Caco-2 (cell line): ENCODE results near the gene PGC. TPM values are rescaled to one million over a fixed set of nuclear protein-coding genes. Genes with fewer than 3 reads are reported as not detected.

ENCODE experiments used
- BruUV-seq: library from RNA; stranded (reverse); fragments of 400-500 nt; replicated peaks from 2 replicates; lab custom pipeline; 2021; lab: Mats Ljungman, UMichigan
- CTCF ChIA-PET: fragments of 300-600 bp; sonication (Branson Sonifier 250); formaldehyde crosslinking; loops from one replicate; lab custom pipeline; 2022; ENCODE audit warnings: antibody characterized with exemption; lab: Charles Lee
- POLR2A ChIA-PET: fragments of 300-600 bp; sonication (Branson Sonifier 250); formaldehyde crosslinking; loops from one replicate; lab custom pipeline; 2022; ENCODE audit warnings: antibody characterized with exemption; lab: Charles Lee
- DNase-seq, 2 experiments: peaks; one replicate each; pipeline versions ENCODE4 v3.0.0 to v3.0.0-alpha.2; 2020 to 2022
- H3K27me3 ChIP-seq: replicated peaks from 2 replicates; pipeline ENCODE4 v1.6.0; 2011; ENCODE audit warnings: low read length; ENCODE audit not compliant: control insufficient read depth, insufficient read depth
- H3K36me3 ChIP-seq: 2 replicates; pipeline ENCODE4 v1.5.1; 2011; ENCODE audit warnings: low read length; ENCODE audit not compliant: control insufficient read depth, insufficient read depth
- H3K4me1 ChIP-seq: fragments of 250-450 bp; sonication (Bioruptor Pico); 2 replicates; pipeline ENCODE4 v1.5.1; 2020; ENCODE audit warnings: mild to moderate bottlenecking
- H3K4me3 ChIP-seq: 2 replicates; pipeline ENCODE4 v1.5.1; 2011; ENCODE audit warnings: low read depth, mild to moderate bottlenecking, control low read depth, low read length
- H3K9me3 ChIP-seq: fragments of 250-450 bp; sonication (Bioruptor Pico); 2 replicates; pipeline ENCODE4 v1.5.1; 2020; ENCODE audit warnings: mild to moderate bottlenecking, moderate library complexity
- H3K27ac Mint-ChIP-seq: one replicate; pipeline ENCODE4 v1.8.0; 2022; ENCODE audit warnings: mixed read lengths; ENCODE audit not compliant: unreplicated experiment
- H3K27me3 Mint-ChIP-seq: one replicate; pipeline ENCODE4 v1.8.0; 2022; ENCODE audit warnings: mixed read lengths; ENCODE audit not compliant: insufficient read depth, unreplicated experiment
- H3K36me3 Mint-ChIP-seq: one replicate; pipeline ENCODE4 v1.8.0; 2022; ENCODE audit warnings: mild to moderate bottlenecking, mixed read lengths; ENCODE audit not compliant: insufficient read depth, unreplicated experiment
- H3K4me1 Mint-ChIP-seq: one replicate; pipeline ENCODE4 v1.8.0; 2022; ENCODE audit warnings: low read depth, mixed read lengths; ENCODE audit not compliant: unreplicated experiment
- H3K4me3 Mint-ChIP-seq: one replicate; pipeline ENCODE4 v1.8.0; 2022; ENCODE audit warnings: mild to moderate bottlenecking, moderate library complexity, mixed read lengths; ENCODE audit not compliant: unreplicated experiment
- H3K9me3 Mint-ChIP-seq: one replicate; pipeline ENCODE4 v1.8.0; 2022; ENCODE audit warnings: mixed read lengths; ENCODE audit not compliant: unreplicated experiment
- CTCF ChIP-seq, 2 experiments: fragments of 200-600 bp in 1 of 2; IDR thresholded peaks; 1 replicate in 1 of 2; 2 replicates in 1 of 2; pipeline versions ENCODE4 v1.5.1 to v1.8.0; 2011 to 2022; ENCODE audit warnings: antibody characterized with exemption in 1 of 2, control low read depth in 1 of 2, inconsistent platforms in 1 of 2, low read depth in 1 of 2, low read length in 1 of 2, mild to moderate bottlenecking in 1 of 2, moderate library complexity in 1 of 2; ENCODE audit not compliant: insufficient read depth in 1 of 2, severe bottlenecking in 1 of 2, unreplicated experiment in 1 of 2
- intact Hi-C: fragments of 100-400 bp; cut with micrococcal nuclease; formaldehyde crosslinking; loops from one replicate; pipeline ENCODE4 v1.10.0; 2022; ENCODE audit not compliant: unreplicated experiment
- total RNA-seq: library from RNA; stranded (reverse); gene quantifications from 2 replicates; pipeline ENCODE4 v1.2.3, GENCODE V29; 2022

The PGC gene
- total RNA-seq, 1 experiment from 2014 or later = 12.2 TPM

- Histone ChIP-seq H3K4me1 (peaks cover 14% of the 10 kb centered on the region), H3K9me3 (no peaks in the 10 kb centered on the region), H3K27me3 (no peaks in the 10 kb centered on the region), H3K4me3 (peak overlapping the region; percentile 62), H3K36me3 (no peaks in the 10 kb centered on the region)
- no peak overlapping the region for H3K27ac Mint-ChIP-seq
- intact Hi-C loops = no loop called here
- peak overlapping the region; percentile 75 for H3K4me3 Mint-ChIP-seq
- no peaks in the 10 kb centered on the region for H3K9me3 Mint-ChIP-seq
- no TSS peak for BruUV-seq
- peaks cover 7% of the 10 kb centered on the region for H3K4me1 Mint-ChIP-seq
- TF ChIP-seq CTCF (IDR thresholded peaks at IDR 0.05; ENCODE audit: insufficient read depth in 1 of 2, low read depth in 1 of 2, low read length in 1 of 2, severe bottlenecking in 1 of 2, unreplicated experiment in 1 of 2) = no peak
- DNase-seq = no peak
- H3K27me3 Mint-ChIP-seq = no peaks in the 10 kb centered on the region
- ChIA-PET CTCF (interaction anchor here (0.9 to 3.2 kb wide), 6 partner anchors 11 to 68 kb away, joined by 3 to 23 read pairs (median 4); partner anchors contain the start of genes FRS3 and TOMM6), POLR2A (interaction anchor here (0.6 to 1.9 kb wide), 3 partner anchors 53 to 838 kb away, joined by 3 to 8 read pairs (median 7); partner anchors contain the start of gene TOMM6)
- no peaks in the 10 kb centered on the region for H3K36me3 Mint-ChIP-seq
Observed at GRCh38 chr6:41733360-41733706, 13.9 kb downstream of the PGC start.

- POLR2A ChIA-PET = interaction anchor here (0.6 to 1.9 kb wide), 2 partner anchors 54 to 839 kb away, joined by 3 to 7 read pairs; partner anchors contain the start of gene TOMM6
Observed at GRCh38 chr6:41732591-41733359, 14.4 kb downstream of the PGC start.

GRCh38 chr6:41732149-41732548 lies 15.0 kb downstream of the PGC start:
- Mint-ChIP-seq H3K4me1 (peaks cover 7% of the 10 kb centered on the region), H3K9me3 (no peaks in the 10 kb centered on the region), H3K36me3 (no peaks in the 10 kb centered on the region), H3K27me3 (no peaks in the 10 kb centered on the region), H3K4me3 (no peak overlapping the region), H3K27ac (no peak overlapping the region)
- Histone ChIP-seq H3K36me3 (no peaks in the 10 kb centered on the region), H3K4me1 (peaks cover 12% of the 10 kb centered on the region), H3K9me3 (no peaks in the 10 kb centered on the region), H3K4me3 (no peak overlapping the region), H3K27me3 (no peaks in the 10 kb centered on the region)
- ChIA-PET CTCF (no interaction called here), POLR2A (no interaction called here)
- no peak for DNase-seq
- no TSS peak for BruUV-seq
- intact Hi-C loops = no loop called here
- TF ChIP-seq CTCF (IDR thresholded peaks at IDR 0.05; ENCODE audit: insufficient read depth in 1 of 2, low read depth in 1 of 2, low read length in 1 of 2, severe bottlenecking in 1 of 2, unreplicated experiment in 1 of 2) = no peak

More at GRCh38 chr6:41732591-41733359, 14.4 kb downstream of the PGC start:
- intact Hi-C loops = no loop called here
- no TSS peak for BruUV-seq
- CTCF ChIA-PET = interaction anchor here (1.0 to 3.2 kb wide), 2 partner anchors 47 to 54 kb away, joined by 3 to 23 read pairs; partner anchors contain the start of genes FRS3 and TOMM6
- Mint-ChIP-seq H3K4me1 (peaks cover 7% of the 10 kb centered on the region), H3K27ac (no peak overlapping the region), H3K27me3 (no peaks in the 10 kb centered on the region), H3K9me3 (no peaks in the 10 kb centered on the region), H3K36me3 (no peaks in the 10 kb centered on the region), H3K4me3 (no peak overlapping the region)
- Histone ChIP-seq H3K4me1 (peaks cover 12% of the 10 kb centered on the region), H3K4me3 (no peak overlapping the region), H3K36me3 (no peaks in the 10 kb centered on the region), H3K9me3 (no peaks in the 10 kb centered on the region), H3K27me3 (no peaks in the 10 kb centered on the region)
- DNase-seq = no peak
- TF ChIP-seq CTCF (IDR thresholded peaks at IDR 0.05; ENCODE audit: insufficient read depth in 1 of 2, low read depth in 1 of 2, low read length in 1 of 2, severe bottlenecking in 1 of 2, unreplicated experiment in 1 of 2) = no peak
